ENCODE data around the gene SCAPER.

DNA sequence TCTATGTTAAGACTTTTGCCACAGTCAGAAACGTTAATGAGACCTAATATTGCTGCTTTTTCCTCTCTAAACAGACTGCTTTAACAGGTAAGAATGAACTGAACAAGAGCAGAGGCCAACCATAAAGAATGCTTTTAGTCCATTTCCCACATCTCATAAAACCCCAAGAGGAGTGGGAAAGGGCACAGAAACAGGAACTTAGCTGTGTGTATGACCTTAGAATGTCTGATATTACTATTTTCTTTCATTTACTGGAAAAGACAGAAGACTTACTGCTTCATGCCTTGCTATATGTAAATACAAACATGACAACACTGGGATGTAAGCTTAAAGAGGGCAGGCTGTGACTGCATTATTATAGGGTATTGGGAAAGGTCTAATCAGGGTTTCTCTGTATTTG, 453.6 kb downstream of the SCAPER start:
- TF ChIP-seq, protein P1, sequence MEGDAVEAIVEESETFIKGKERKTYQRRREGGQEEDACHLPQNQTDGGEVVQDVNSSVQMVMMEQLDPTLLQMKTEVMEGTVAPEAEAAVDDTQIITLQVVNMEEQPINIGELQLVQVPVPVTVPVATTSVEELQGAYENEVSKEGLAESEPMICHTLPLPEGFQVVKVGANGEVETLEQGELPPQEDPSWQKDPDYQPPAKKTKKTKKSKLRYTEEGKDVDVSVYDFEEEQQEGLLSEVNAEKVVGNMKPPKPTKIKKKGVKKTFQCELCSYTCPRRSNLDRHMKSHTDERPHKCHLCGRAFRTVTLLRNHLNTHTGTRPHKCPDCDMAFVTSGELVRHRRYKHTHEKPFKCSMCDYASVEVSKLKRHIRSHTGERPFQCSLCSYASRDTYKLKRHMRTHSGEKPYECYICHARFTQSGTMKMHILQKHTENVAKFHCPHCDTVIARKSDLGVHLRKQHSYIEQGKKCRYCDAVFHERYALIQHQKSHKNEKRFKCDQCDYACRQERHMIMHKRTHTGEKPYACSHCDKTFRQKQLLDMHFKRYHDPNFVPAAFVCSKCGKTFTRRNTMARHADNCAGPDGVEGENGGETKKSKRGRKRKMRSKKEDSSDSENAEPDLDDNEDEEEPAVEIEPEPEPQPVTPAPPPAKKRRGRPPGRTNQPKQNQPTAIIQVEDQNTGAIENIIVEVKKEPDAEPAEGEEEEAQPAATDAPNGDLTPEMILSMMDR (IDR thresholded peaks at IDR 0.05; ENCODE audit: low read depth, low read length, missing input control) = no peak
- TF ChIP-seq RXRA (IDR thresholded peaks at IDR 0.05) = no peak
- TF ChIP-seq, protein P2, sequence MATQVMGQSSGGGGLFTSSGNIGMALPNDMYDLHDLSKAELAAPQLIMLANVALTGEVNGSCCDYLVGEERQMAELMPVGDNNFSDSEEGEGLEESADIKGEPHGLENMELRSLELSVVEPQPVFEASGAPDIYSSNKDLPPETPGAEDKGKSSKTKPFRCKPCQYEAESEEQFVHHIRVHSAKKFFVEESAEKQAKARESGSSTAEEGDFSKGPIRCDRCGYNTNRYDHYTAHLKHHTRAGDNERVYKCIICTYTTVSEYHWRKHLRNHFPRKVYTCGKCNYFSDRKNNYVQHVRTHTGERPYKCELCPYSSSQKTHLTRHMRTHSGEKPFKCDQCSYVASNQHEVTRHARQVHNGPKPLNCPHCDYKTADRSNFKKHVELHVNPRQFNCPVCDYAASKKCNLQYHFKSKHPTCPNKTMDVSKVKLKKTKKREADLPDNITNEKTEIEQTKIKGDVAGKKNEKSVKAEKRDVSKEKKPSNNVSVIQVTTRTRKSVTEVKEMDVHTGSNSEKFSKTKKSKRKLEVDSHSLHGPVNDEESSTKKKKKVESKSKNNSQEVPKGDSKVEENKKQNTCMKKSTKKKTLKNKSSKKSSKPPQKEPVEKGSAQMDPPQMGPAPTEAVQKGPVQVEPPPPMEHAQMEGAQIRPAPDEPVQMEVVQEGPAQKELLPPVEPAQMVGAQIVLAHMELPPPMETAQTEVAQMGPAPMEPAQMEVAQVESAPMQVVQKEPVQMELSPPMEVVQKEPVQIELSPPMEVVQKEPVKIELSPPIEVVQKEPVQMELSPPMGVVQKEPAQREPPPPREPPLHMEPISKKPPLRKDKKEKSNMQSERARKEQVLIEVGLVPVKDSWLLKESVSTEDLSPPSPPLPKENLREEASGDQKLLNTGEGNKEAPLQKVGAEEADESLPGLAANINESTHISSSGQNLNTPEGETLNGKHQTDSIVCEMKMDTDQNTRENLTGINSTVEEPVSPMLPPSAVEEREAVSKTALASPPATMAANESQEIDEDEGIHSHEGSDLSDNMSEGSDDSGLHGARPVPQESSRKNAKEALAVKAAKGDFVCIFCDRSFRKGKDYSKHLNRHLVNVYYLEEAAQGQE (IDR thresholded peaks at IDR 0.05) = no peak
